Measurements from ENCODE around the gene ZNFX1.

GRCh38 chr20:49283176-49283702 is 5.4 kb upstream of the ZNFX1 start:
- TF ChIP-seq, protein P1, sequence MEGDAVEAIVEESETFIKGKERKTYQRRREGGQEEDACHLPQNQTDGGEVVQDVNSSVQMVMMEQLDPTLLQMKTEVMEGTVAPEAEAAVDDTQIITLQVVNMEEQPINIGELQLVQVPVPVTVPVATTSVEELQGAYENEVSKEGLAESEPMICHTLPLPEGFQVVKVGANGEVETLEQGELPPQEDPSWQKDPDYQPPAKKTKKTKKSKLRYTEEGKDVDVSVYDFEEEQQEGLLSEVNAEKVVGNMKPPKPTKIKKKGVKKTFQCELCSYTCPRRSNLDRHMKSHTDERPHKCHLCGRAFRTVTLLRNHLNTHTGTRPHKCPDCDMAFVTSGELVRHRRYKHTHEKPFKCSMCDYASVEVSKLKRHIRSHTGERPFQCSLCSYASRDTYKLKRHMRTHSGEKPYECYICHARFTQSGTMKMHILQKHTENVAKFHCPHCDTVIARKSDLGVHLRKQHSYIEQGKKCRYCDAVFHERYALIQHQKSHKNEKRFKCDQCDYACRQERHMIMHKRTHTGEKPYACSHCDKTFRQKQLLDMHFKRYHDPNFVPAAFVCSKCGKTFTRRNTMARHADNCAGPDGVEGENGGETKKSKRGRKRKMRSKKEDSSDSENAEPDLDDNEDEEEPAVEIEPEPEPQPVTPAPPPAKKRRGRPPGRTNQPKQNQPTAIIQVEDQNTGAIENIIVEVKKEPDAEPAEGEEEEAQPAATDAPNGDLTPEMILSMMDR (IDR thresholded peaks at IDR 0.05) = no peak
- TF ChIP-seq EZH2 (IDR thresholded peaks at IDR 0.05; ENCODE audit: borderline replicate concordance, insufficient read depth, low read depth, low read length, poor library complexity, severe bottlenecking) = no peak

All from B cell (primary cell).